Neural cell (in vitro differentiated cells): ENCODE measurements around the gene QRICH1. TPM values are rescaled to one million over a fixed set of nuclear protein-coding genes. Genes with fewer than 3 reads are reported as not detected.

Source experiments
- H2AFZ ChIP-seq: fragments of 200-600, 300-800 bp; sonication (generic), shearing (Covaris generic); 2 replicates; pipeline ENCODE4 v1.6.0; 2014; ENCODE audit warnings: low read depth, mild to moderate bottlenecking, antibody characterized with exemption, low read length, moderate library complexity
- H3F3A ChIP-seq: fragments of 200-600 bp; shearing (Covaris generic); 2 replicates; pipeline ENCODE4 v1.6.1; 2016; ENCODE audit warnings: mild to moderate bottlenecking, moderate library complexity, mixed read lengths, antibody characterized with exemption, low read length; ENCODE audit not compliant: insufficient read depth, poor library complexity, severe bottlenecking
- H3K27ac ChIP-seq: fragments of 200-600, 300-800 bp; sonication (generic), shearing (Covaris generic); 2 replicates; pipeline ENCODE4 v1.5.1; 2014; ENCODE audit warnings: mild to moderate bottlenecking, low read length, moderate library complexity
- H3K27me3 ChIP-seq: fragments of 300-800, 200-600 bp; sonication (generic), shearing (Covaris generic); 2 replicates; pipeline ENCODE4 v1.6.0; 2014; ENCODE audit warnings: mild to moderate bottlenecking, low read depth, low read length, moderate library complexity; ENCODE audit not compliant: insufficient read depth
- H3K36me3 ChIP-seq: fragments of 300-800, 200-600 bp; sonication (generic), shearing (Covaris generic); 2 replicates; pipeline ENCODE4 v1.5.1; 2014; ENCODE audit warnings: mild to moderate bottlenecking, antibody characterized with exemption, low read length, moderate library complexity; ENCODE audit not compliant: insufficient read depth
- H3K4me2 ChIP-seq: fragments of 300-800, 200-600 bp; sonication (generic), shearing (Covaris generic); 2 replicates; pipeline ENCODE4 v1.6.0; 2014; ENCODE audit warnings: mild to moderate bottlenecking, low read length
- H3K4me3 ChIP-seq: fragments of 300-800, 200-600 bp; sonication (generic), shearing (Covaris generic); 2 replicates; pipeline ENCODE4 v1.5.1; 2014; ENCODE audit warnings: mild to moderate bottlenecking, low read length, moderate library complexity
- H3K79me2 ChIP-seq: fragments of 200-600 bp; shearing (Covaris generic); replicated peaks from 2 replicates; pipeline ENCODE4 v1.6.0; 2014; ENCODE audit warnings: mild to moderate bottlenecking, low read length, moderate library complexity; ENCODE audit not compliant: insufficient read depth
- H3K9ac ChIP-seq: fragments of 300-800, 200-600 bp; sonication (generic), shearing (Covaris generic); 2 replicates; pipeline ENCODE4 v1.6.1; 2016; ENCODE audit warnings: mild to moderate bottlenecking, low read length, mixed read lengths
- H3K9me2 ChIP-seq: fragments of 200-600 bp; shearing (Covaris generic); 2 replicates; pipeline ENCODE4 v1.6.1; 2016; ENCODE audit warnings: mild to moderate bottlenecking, low read length, mixed read lengths; ENCODE audit not compliant: insufficient read depth
- H3K9me3 ChIP-seq: fragments of 200-600, 300-800 bp; sonication (generic), shearing (Covaris generic); 2 replicates; pipeline ENCODE4 v1.6.1; 2016; ENCODE audit warnings: mild to moderate bottlenecking, mixed run types, low read length, moderate library complexity, mixed read lengths
- H4K20me1 ChIP-seq: fragments of 200-600 bp; shearing (Covaris generic); 2 replicates; pipeline ENCODE4 v1.6.1; 2016; ENCODE audit warnings: mild to moderate bottlenecking, mixed run types; ENCODE audit not compliant: insufficient read depth
- CTCF ChIP-seq: fragments of 450-650 bp; IDR thresholded peaks from 2 replicates; pipeline ENCODE4 v1.5.1; 2014; ENCODE audit warnings: antibody characterized with exemption, mild to moderate bottlenecking, moderate library complexity; ENCODE audit not compliant: poor library complexity, severe bottlenecking
- EP300 ChIP-seq: fragments of 450-650 bp; conservative IDR thresholded peaks from 2 replicates; pipeline ENCODE4 v1.6.1; 2014; ENCODE audit warnings: antibody characterized with exemption, mild to moderate bottlenecking, moderate library complexity; ENCODE audit not compliant: poor library complexity, severe bottlenecking
- EZH2 ChIP-seq: fragments of 200-600, 300-800 bp; shearing (Covaris generic), sonication (generic); IDR thresholded peaks from 2 replicates; pipeline ENCODE4 v1.6.1; 2014; ENCODE audit warnings: antibody characterized with exemption, low read length, borderline replicate concordance, mild to moderate bottlenecking; ENCODE audit not compliant: insufficient read depth, poor library complexity, severe bottlenecking
- MXI1 ChIP-seq: fragments of 450-650 bp; conservative IDR thresholded peaks from 2 replicates; pipeline ENCODE4 v1.6.1; 2014; ENCODE audit warnings: antibody characterized with exemption, mild to moderate bottlenecking; ENCODE audit not compliant: poor library complexity, severe bottlenecking
- POLR2AphosphoS5 ChIP-seq: IDR thresholded peaks from 2 replicates; pipeline ENCODE4 v1.6.1; 2012
- RAD21 ChIP-seq: fragments of 450-650 bp; conservative IDR thresholded peaks from 2 replicates; pipeline ENCODE4 v1.6.1; 2014; ENCODE audit warnings: antibody characterized with exemption, mild to moderate bottlenecking, moderate library complexity
- REST ChIP-seq: IDR thresholded peaks from 2 replicates; pipeline ENCODE4 v1.6.1; 2012; ENCODE audit warnings: borderline replicate concordance
- SMC3 ChIP-seq: fragments of 450-650 bp; conservative IDR thresholded peaks from 2 replicates; pipeline ENCODE4 v1.6.1; 2014; ENCODE audit warnings: antibody characterized with exemption, mild to moderate bottlenecking, moderate library complexity; ENCODE audit not compliant: poor library complexity
- TAF1 ChIP-seq: IDR thresholded peaks from 2 replicates; pipeline ENCODE4 v1.6.1; 2012; ENCODE audit warnings: low read depth
- polyA plus RNA-seq: library from polyadenylated mRNA; depleted of rRNA; stranded (reverse); fragments of >200 nt; gene quantifications from 2 replicates; pipeline ENCODE4 v1.2.3, GENCODE V29; 2014

The QRICH1 gene
- polyA plus RNA-seq, 1 donor from 2014 or later, result 87.5 TPM

- Histone ChIP-seq H2AFZ (no peak overlapping the region), H3K27me3 (no peaks in the 10 kb centered on the region), H3K9me2 (no peaks in the 10 kb centered on the region), H3F3A (no peaks in the 10 kb centered on the region), H3K4me2 (no peak overlapping the region), H3K9me3 (no peaks in the 10 kb centered on the region), H3K9ac (no peak overlapping the region), H3K27ac (no peak overlapping the region), H4K20me1 (no peaks in the 10 kb centered on the region), H3K36me3 (no peaks in the 10 kb centered on the region), H3K4me3 (no peak overlapping the region), H3K79me2 (no peaks in the 10 kb centered on the region)
- TF ChIP-seq EP300 (no peak), POLR2AphosphoS5 (no peak), TAF1 (no peak), RAD21 (no peak), MXI1 (no peak), CTCF (no peak), EZH2 (no peak), REST (no peak), SMC3 (no peak)
These were observed 37.7 kb upstream of the QRICH1 start for GRCh38 chr3:49131576-49131975.

GRCh38 chr3:49131040-49131439 lies 37.2 kb upstream of the QRICH1 start:
- Histone ChIP-seq H3K9me2 (no peaks in the 10 kb centered on the region), H3K79me2 (no peaks in the 10 kb centered on the region), H2AFZ (no peak overlapping the region), H3K4me3 (no peak overlapping the region), H4K20me1 (no peaks in the 10 kb centered on the region), H3K27ac (no peak overlapping the region), H3K27me3 (no peaks in the 10 kb centered on the region), H3K9ac (no peak overlapping the region), H3F3A (no peaks in the 10 kb centered on the region), H3K4me2 (no peak overlapping the region), H3K36me3 (no peaks in the 10 kb centered on the region), H3K9me3 (no peaks in the 10 kb centered on the region)
- no peak for TF ChIP-seq RAD21
- TF ChIP-seq EP300, result no peak
- TF ChIP-seq EZH2, result no peak

- Histone ChIP-seq H3K9ac (no peak overlapping the region), H4K20me1 (no peaks in the 10 kb centered on the region), H3K4me3 (no peak overlapping the region), H3K9me3 (no peaks in the 10 kb centered on the region), H3K9me2 (no peaks in the 10 kb centered on the region), H2AFZ (no peak overlapping the region), H3K27ac (no peak overlapping the region), H3K27me3 (no peaks in the 10 kb centered on the region), H3K79me2 (peaks cover under 1% of the 10 kb centered on the region), H3K4me2 (no peak overlapping the region), H3K36me3 (no peaks in the 10 kb centered on the region), H3F3A (no peaks in the 10 kb centered on the region)
- TF ChIP-seq EP300, result no peak
- no peak for TF ChIP-seq REST
- no peak for TF ChIP-seq SMC3
- TF ChIP-seq POLR2AphosphoS5, result no peak
- TF ChIP-seq EZH2, result no peak
- TF ChIP-seq TAF1, result no peak
- no peak for TF ChIP-seq CTCF
- no peak for TF ChIP-seq MXI1
- TF ChIP-seq RAD21, result no peak
These were observed 31.3 kb upstream of the QRICH1 start for GRCh38 chr3:49124991-49125670.
